Neural progenitor cell (in vitro differentiated cells): Measurements from ENCODE around the gene RASD2. TPM values are rescaled to one million over a fixed set of nuclear protein-coding genes. Genes with fewer than 3 reads are reported as not detected.

ENCODE experiments used
- DNase-seq: peaks from one replicate; pipeline ENCODE4 v3.0.0-alpha.2; 2016; ENCODE audit warnings: low spot score
- H2AFZ ChIP-seq: fragments of 200-600 bp; sonication (generic); replicated peaks from 2 replicates; pipeline ENCODE4 v1.6.1; 2016; ENCODE audit warnings: antibody characterized with exemption
- H3F3A ChIP-seq: fragments of 200-600 bp; sonication (generic); 2 replicates; pipeline ENCODE4 v1.6.1; 2016; ENCODE audit warnings: antibody characterized with exemption, low read depth
- H3K27ac ChIP-seq: fragments of 200-600 bp; sonication (generic); 2 replicates; pipeline ENCODE4 v1.5.1; 2016; ENCODE audit warnings: mild to moderate bottlenecking
- H3K27me3 ChIP-seq: fragments of 200-600 bp; sonication (generic); 2 replicates; pipeline ENCODE4 v1.6.1; 2016; ENCODE audit warnings: mild to moderate bottlenecking, moderate library complexity
- H3K36me3 ChIP-seq: fragments of 200-600 bp; sonication (generic); 2 replicates; pipeline ENCODE4 v1.5.1; 2016
- H3K4me1 ChIP-seq: fragments of 200-600 bp; sonication (generic); 2 replicates; pipeline ENCODE4 v1.6.1; 2016; ENCODE audit warnings: mixed run types
- H3K4me2 ChIP-seq: fragments of 200-600 bp; sonication (generic); 2 replicates; pipeline ENCODE4 v1.6.1; 2016
- H3K4me3 ChIP-seq: fragments of 200-600 bp; sonication (generic); 2 replicates; pipeline ENCODE4 v1.5.1; 2016
- H3K79me2 ChIP-seq: fragments of 200-600 bp; sonication (generic); 2 replicates; pipeline ENCODE4 v1.6.1; 2016; ENCODE audit warnings: low read depth
- H3K9ac ChIP-seq: fragments of 200-600 bp; sonication (generic); 2 replicates; pipeline ENCODE4 v1.6.1; 2016
- H3K9me3 ChIP-seq: fragments of 200-600 bp; sonication (generic); 2 replicates; pipeline ENCODE4 v1.5.1; 2016; ENCODE audit warnings: low read depth
- H4K20me1 ChIP-seq: fragments of 200-600 bp; sonication (generic); 2 replicates; pipeline ENCODE4 v1.6.1; 2016; ENCODE audit warnings: low read depth
- H3K27ac Mint-ChIP-seq: 3 replicates; pipeline ENCODE4 v1.8.0; 2021; ENCODE audit warnings: mixed read lengths
- H3K27me3 Mint-ChIP-seq: 2 replicates; pipeline ENCODE4 v1.8.0; 2022; ENCODE audit warnings: low read depth, mild to moderate bottlenecking, inconsistent platforms, moderate library complexity, mixed read lengths; ENCODE audit not compliant: insufficient read depth
- H3K36me3 Mint-ChIP-seq: 3 replicates; pipeline ENCODE4 v1.8.0; 2021; ENCODE audit warnings: mixed read lengths
- H3K4me1 Mint-ChIP-seq: 3 replicates; pipeline ENCODE4 v1.8.0; 2021; ENCODE audit warnings: mixed read lengths
- H3K4me3 Mint-ChIP-seq: 3 replicates; pipeline ENCODE4 v1.8.0; 2021; ENCODE audit warnings: mild to moderate bottlenecking, moderate library complexity, mixed read lengths
- H3K9me3 Mint-ChIP-seq: 3 replicates; pipeline ENCODE4 v1.8.0; 2020; ENCODE audit warnings: mixed read lengths
- EZH2 ChIP-seq: fragments of 200-600 bp; sonication (generic); IDR thresholded peaks from 2 replicates; pipeline ENCODE4 v1.6.1; 2017; ENCODE audit warnings: antibody characterized with exemption, mild to moderate bottlenecking, moderate library complexity
- EZH2phosphoT487 ChIP-seq: fragments of 200-600 bp; sonication (generic); IDR thresholded peaks from 2 replicates; pipeline ENCODE4 v1.6.1; 2017; ENCODE audit warnings: antibody characterized with exemption
- total RNA-seq: library from RNA; depleted of rRNA; stranded (reverse); fragments of >200 nt; gene quantifications from 2 replicates; pipeline ENCODE4 v1.2.3, GENCODE V29; 2015; ENCODE audit warnings: low replicate concordance
- TF ChIP-seq, protein P1 (sequence below): fragments of 200-600 bp; sonication (generic); IDR thresholded peaks from 2 replicates; pipeline ENCODE4 v1.5.1; 2017; ENCODE audit warnings: antibody characterized with exemption, mild to moderate bottlenecking

Gene RASD2
- total RNA-seq, 1 donor from 2014 or later, result 0.04 TPM

DNA sequence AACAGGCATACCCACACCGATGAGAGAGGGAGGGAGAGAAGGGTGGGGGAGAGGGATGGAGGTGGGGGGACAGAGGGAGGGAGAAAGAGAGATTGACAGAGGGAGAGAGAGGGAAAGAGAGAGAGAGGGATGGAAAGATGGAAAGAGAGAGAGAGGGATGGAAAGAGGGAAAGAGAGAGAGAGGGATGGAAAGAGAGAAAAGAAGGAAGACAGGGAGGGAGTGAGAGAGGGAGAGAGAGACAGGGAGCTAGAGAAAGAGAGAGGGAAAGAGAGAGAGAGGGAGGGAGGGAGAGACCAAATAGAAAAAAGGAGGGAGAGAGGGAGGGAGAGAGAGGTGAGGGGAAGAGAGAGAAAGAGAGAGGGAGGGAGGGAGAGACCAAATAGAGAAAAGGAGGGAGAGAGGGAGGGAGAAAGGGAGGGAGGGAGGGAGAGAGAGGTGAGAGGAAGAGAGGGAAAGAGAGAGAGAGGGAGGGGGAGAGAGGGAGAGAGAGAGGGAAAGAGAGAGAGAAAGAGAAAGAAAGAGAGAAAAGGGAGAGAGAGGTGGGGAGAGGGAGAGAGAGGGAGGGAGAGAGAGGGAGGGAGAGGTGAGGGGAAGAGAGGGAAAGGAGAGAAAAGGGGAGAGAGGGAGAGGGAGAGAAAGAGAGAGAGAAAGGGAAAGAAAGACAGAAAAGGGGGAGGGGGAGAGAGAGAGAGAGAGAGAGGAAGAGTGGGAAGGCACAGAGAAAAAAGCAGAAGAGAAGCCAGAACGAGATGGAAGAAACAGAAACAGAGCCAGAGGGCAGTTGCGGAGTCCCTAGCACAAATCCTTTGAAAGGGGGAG, 52.6 kb downstream of the RASD2 start:
- H3K79me2 ChIP-seq, result no peaks in the 10 kb centered on the region
- H4K20me1 ChIP-seq, result no peaks in the 10 kb centered on the region
- Mint-ChIP-seq H3K27me3 (peaks cover 9% of the 10 kb centered on the region), H3K9me3 (no peaks in the 10 kb centered on the region), H3K4me3 (no peak overlapping the region), H3K4me1 (peaks cover 11% of the 10 kb centered on the region), H3K36me3 (no peaks in the 10 kb centered on the region), H3K27ac (peak overlapping the region; percentile 27)
- peak overlapping the region; percentile 79 for H2AFZ ChIP-seq
- H3K4me2 ChIP-seq, result no peak overlapping the region
- H3K4me1 ChIP-seq, result peaks cover 13% of the 10 kb centered on the region
- TF ChIP-seq EZH2, result no peak
- H3K27ac ChIP-seq, result no peak overlapping the region
- no peaks in the 10 kb centered on the region for H3F3A ChIP-seq
- no peak overlapping the region for H3K9ac ChIP-seq
- H3K9me3 ChIP-seq, result no peaks in the 10 kb centered on the region
- no peaks in the 10 kb centered on the region for H3K27me3 ChIP-seq
- H3K36me3 ChIP-seq, result no peaks in the 10 kb centered on the region
- no peak overlapping the region for H3K4me3 ChIP-seq
- DNase-seq, result no peak

DNA sequence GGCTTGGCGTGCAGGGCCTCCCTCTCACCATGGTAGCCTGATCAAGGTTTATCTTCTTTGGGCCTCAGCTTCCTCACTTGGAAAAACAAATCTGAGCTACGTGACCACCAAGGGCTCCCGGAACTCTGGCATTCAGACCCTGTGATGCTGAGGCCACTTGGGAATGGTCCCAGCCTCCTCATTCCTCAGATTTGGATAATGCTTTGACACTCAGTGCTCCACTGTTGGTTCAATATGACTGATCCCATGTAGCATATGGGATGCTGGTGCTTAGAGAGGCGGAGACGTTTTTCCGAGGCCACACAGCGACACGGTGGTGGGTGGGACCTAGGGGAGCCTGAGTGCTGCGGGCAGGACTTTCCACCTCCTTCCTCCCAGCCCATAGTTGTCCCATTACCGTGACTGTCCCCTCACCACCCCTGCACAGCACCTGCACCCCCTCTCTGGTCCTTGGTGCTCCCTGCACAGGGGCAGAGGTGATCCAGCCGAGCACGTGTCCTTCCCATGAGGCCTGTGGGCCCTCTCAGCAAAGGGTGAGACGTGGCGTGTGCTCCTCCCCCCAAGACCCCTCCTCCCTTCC, 53.4 kb downstream of the RASD2 start:
- H2AFZ ChIP-seq, result peak overlapping the region; percentile 79
- no peaks in the 10 kb centered on the region for H3K79me2 ChIP-seq
- no peaks in the 10 kb centered on the region for H3K27me3 ChIP-seq
- H3K9me3 Mint-ChIP-seq, result no peaks in the 10 kb centered on the region
- no peaks in the 10 kb centered on the region for H3K36me3 ChIP-seq
- no peak overlapping the region for H3K4me3 ChIP-seq
- peaks cover 11% of the 10 kb centered on the region for H3K4me1 Mint-ChIP-seq
- no peaks in the 10 kb centered on the region for H4K20me1 ChIP-seq
- no peaks in the 10 kb centered on the region for H3F3A ChIP-seq
- H3K27ac Mint-ChIP-seq, result no peak overlapping the region
- no peak for DNase-seq
- no peaks in the 10 kb centered on the region for H3K36me3 Mint-ChIP-seq
- H3K27ac ChIP-seq, result no peak overlapping the region
- H3K4me2 ChIP-seq, result no peak overlapping the region
- H3K4me1 ChIP-seq, result peaks cover 13% of the 10 kb centered on the region
- no peak overlapping the region for H3K9ac ChIP-seq
- TF ChIP-seq EZH2phosphoT487 (no peak), EZH2 (no peak)
- TF ChIP-seq, protein P1, sequence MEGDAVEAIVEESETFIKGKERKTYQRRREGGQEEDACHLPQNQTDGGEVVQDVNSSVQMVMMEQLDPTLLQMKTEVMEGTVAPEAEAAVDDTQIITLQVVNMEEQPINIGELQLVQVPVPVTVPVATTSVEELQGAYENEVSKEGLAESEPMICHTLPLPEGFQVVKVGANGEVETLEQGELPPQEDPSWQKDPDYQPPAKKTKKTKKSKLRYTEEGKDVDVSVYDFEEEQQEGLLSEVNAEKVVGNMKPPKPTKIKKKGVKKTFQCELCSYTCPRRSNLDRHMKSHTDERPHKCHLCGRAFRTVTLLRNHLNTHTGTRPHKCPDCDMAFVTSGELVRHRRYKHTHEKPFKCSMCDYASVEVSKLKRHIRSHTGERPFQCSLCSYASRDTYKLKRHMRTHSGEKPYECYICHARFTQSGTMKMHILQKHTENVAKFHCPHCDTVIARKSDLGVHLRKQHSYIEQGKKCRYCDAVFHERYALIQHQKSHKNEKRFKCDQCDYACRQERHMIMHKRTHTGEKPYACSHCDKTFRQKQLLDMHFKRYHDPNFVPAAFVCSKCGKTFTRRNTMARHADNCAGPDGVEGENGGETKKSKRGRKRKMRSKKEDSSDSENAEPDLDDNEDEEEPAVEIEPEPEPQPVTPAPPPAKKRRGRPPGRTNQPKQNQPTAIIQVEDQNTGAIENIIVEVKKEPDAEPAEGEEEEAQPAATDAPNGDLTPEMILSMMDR, result no peak
- peaks cover 9% of the 10 kb centered on the region for H3K27me3 Mint-ChIP-seq
- no peak overlapping the region for H3K4me3 Mint-ChIP-seq
- H3K9me3 ChIP-seq, result no peaks in the 10 kb centered on the region

DNA sequence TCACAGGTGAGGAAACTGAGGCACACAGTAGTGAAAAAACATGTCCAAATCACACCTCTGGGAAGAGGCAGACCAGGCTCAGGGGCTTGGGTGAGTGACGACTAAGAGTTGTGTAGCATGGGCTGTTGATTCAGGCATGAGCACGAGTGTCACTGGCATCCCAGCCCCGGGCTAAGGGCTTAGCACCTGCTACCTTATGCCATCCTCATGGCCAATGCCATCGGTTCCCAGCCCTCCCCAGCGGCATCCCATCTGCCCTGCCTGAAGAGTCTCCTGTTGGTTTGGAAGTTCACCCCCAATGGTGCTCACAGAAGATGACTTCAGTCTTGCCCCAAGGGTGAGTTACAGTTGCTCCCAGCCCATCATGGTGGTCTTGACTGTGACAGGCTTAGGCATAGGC, 54.1 kb downstream of the RASD2 start:
- peaks cover 11% of the 10 kb centered on the region for H3K4me1 Mint-ChIP-seq
- H3K9me3 Mint-ChIP-seq, result no peaks in the 10 kb centered on the region
- DNase-seq, result no peak
- Histone ChIP-seq H3K27me3 (no peaks in the 10 kb centered on the region), H3K79me2 (no peaks in the 10 kb centered on the region), H3K9me3 (no peaks in the 10 kb centered on the region), H3F3A (no peaks in the 10 kb centered on the region), H3K4me1 (peaks cover 13% of the 10 kb centered on the region), H4K20me1 (no peaks in the 10 kb centered on the region), H3K9ac (no peak overlapping the region), H3K27ac (no peak overlapping the region), H3K36me3 (no peaks in the 10 kb centered on the region), H3K4me3 (no peak overlapping the region), H2AFZ (no peak overlapping the region), H3K4me2 (no peak overlapping the region)
- H3K36me3 Mint-ChIP-seq, result no peaks in the 10 kb centered on the region
- H3K27me3 Mint-ChIP-seq, result peaks cover 9% of the 10 kb centered on the region
- no peak overlapping the region for H3K4me3 Mint-ChIP-seq
- TF ChIP-seq, protein P1, result no peak
- TF ChIP-seq EZH2phosphoT487 (no peak), EZH2 (no peak)
- no peak overlapping the region for H3K27ac Mint-ChIP-seq

DNA sequence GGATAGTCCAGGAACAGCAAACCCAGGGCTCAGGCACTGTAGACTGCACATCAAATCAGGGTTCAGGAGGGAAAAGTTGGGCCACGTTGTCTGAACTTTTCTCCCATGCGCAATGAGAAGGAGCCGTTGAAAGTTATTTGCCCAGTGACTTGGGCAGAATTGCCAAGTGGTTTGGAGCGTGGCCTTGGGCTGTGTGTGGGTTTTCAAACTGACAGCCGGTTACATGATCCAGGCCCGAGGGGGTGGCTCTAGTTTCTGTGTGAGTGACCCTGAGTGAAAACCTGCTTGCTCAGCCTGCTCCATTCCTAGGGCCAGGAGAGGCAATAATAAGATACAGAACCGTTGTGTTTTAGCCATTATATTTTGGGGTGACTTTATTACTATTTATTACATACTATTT, 56.2 kb downstream of the RASD2 start:
- no peak for DNase-seq
- H3K27ac Mint-ChIP-seq, result no peak overlapping the region
- H3K9me3 Mint-ChIP-seq, result no peaks in the 10 kb centered on the region
- no peaks in the 10 kb centered on the region for H3K9me3 ChIP-seq
- H3K4me3 Mint-ChIP-seq, result no peak overlapping the region
- no peak overlapping the region for H3K4me2 ChIP-seq
- no peaks in the 10 kb centered on the region for H4K20me1 ChIP-seq
- H3K27me3 ChIP-seq, result no peaks in the 10 kb centered on the region
- H3K4me3 ChIP-seq, result no peak overlapping the region
- peaks cover 9% of the 10 kb centered on the region for H3K4me1 Mint-ChIP-seq
- H3K9ac ChIP-seq, result no peak overlapping the region
- peaks cover 11% of the 10 kb centered on the region for H3F3A ChIP-seq
- H3K27ac ChIP-seq, result no peak overlapping the region
- no peak overlapping the region for H2AFZ ChIP-seq
- no peaks in the 10 kb centered on the region for H3K36me3 Mint-ChIP-seq
- no peaks in the 10 kb centered on the region for H3K79me2 ChIP-seq
- no peak for TF ChIP-seq EZH2
- TF ChIP-seq EZH2phosphoT487, result no peak
- TF ChIP-seq, protein P1, result no peak
- H3K36me3 ChIP-seq, result no peaks in the 10 kb centered on the region
- H3K4me1 ChIP-seq, result peaks cover 13% of the 10 kb centered on the region
- H3K27me3 Mint-ChIP-seq, result peaks cover 9% of the 10 kb centered on the region
